GM18861 (cell line): ENCODE measurements around the gene EMILIN1.

Source experiments
- ATAC-seq: cut with Tn5 transposase; IDR thresholded peaks from one replicate; pipeline ENCODE4 v1.9.1; 2021; ENCODE audit not compliant: unreplicated experiment

EMILIN1 gene

DNA sequence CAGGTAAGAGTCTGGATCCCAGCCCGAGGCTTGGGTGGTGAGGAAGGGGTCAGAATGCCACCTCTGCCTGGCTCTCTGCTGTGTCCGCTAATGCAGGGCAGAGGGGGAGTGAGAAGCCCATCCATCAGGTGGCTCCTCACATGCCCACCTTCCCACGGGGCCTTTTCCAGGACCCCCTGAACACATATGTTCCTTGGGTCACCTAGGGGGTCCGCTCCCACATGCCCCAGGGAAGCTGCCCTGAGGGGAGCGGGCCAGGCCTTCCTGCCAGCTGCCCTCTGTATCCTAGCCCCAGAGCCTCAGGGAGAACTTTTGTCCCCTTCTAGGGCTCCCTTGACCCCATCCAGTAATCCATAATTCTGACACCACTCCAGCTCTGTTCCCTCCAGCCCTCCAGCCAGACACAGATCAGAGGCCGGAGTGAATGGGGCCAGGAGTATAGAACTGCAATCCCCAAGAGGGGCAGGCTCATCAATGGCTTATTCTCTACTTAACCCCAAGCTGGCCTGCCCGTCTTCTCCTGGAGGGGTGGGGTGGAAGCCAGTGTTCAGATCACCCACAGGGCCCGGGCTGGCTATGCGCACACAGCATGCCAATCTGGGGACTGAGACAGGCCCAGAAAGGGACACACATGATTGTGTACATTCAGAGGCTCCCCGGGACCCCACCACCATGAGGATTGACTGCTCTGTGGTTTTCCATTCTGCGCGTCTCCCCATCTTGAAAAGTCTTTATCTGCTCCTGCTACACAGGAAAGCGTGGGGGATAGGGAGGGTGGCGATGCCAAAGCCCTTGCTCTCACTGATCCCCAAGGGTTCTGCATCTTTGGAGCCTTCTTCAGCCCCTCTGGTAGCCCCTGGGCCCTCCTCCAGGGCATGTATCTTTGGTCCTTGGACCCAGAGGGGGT, 1.1 kb downstream of the EMILIN1 start:
- ATAC-seq, result no peak

DNA sequence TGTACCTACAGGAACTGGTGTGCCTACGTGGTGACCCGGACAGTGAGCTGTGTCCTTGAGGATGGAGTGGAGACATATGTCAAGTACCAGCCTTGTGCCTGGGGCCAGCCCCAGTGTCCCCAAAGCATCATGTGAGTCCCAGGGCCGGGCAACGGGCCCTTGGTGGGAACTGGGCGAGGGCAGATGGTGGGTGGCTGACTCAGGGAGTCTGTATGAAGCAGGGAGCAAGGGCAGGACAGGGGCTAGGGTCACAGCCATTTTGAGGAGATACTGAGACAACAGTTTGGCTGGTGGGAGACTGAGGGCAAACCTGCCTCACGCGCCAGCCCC, 1.7 kb downstream of the EMILIN1 start:
- ATAC-seq, result no peak

GRCh38 chr2:27080603-27080936, 2.2 kb downstream of the EMILIN1 start:
- ATAC-seq, result no peak

DNA sequence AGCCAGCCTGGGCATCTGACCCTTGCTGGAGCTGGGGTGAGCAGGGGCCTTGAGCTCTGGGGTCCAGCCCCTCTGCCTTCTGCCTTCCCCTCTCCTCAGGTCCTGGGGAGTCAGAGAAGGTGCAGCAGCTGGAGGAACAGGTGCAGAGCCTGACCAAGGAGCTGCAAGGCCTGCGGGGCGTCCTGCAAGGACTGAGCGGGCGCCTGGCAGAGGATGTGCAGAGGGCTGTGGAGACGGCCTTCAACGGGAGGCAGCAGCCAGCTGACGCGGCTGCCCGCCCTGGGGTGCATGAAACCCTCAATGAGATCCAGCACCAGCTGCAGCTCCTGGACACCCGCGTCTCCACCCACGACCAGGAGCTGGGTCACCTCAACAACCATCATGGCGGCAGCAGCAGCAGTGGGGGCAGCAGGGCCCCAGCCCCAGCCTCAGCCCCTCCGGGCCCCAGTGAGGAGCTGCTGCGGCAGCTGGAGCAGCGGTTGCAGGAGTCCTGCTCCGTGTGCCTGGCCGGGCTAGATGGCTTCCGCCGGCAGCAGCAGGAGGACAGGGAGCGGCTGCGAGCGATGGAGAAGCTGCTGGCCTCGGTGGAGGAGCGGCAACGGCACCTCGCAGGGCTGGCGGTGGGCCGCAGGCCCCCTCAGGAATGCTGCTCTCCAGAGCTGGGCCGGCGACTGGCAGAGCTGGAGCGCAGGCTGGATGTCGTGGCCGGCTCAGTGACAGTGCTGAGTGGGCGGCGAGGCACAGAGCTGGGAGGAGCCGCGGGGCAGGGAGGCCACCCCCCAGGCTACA, 3.8 kb downstream of the EMILIN1 start:
- no peak for ATAC-seq

GRCh38 chr2:27082773-27083409, 4.5 kb downstream of the EMILIN1 start:
- ATAC-seq, result no peak

DNA sequence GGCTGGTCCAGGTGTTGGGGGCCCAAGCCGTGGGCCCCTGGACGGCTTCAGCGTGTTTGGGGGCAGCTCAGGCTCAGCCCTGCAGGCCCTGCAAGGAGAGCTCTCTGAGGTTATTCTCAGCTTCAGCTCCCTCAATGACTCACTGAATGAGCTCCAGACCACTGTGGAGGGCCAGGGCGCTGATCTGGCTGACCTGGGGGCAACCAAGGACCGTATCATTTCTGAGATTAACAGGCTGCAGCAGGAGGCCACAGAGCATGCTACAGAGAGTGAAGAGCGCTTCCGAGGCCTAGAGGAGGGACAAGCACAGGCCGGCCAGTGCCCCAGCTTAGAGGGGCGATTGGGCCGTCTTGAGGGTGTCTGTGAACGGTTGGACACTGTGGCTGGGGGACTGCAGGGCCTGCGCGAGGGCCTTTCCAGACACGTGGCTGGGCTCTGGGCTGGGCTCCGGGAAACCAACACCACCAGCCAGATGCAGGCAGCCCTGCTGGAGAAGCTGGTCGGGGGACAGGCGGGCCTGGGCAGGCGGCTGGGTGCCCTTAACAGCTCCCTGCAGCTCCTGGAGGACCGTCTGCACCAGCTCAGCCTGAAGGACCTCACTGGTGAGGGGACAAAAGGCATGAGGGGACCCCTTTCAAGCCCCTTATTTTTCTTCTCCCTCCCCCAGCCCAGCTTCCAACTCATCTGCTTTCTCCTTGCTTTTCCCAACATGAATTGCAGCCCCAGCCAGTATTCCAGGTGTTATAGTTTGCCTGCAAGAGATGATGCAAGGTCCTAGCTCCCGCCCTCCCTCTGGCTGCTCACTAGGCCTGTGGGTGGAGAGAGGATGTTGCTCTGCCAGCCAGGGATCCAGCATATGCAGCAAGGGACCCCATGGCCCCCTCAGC, 5.2 kb downstream of the EMILIN1 start:
- no peak for ATAC-seq

- ATAC-seq, result no peak
These were observed 6.1 kb downstream of the EMILIN1 start for GRCh38 chr2:27084297-27085061.

GRCh38 chr2:27085062-27085672, 6.8 kb downstream of the EMILIN1 start:
- ATAC-seq, result no peak

- ATAC-seq, result peak; percentile 4
These were observed 7.3 kb downstream of the EMILIN1 start for GRCh38 chr2:27085673-27086089.

DNA sequence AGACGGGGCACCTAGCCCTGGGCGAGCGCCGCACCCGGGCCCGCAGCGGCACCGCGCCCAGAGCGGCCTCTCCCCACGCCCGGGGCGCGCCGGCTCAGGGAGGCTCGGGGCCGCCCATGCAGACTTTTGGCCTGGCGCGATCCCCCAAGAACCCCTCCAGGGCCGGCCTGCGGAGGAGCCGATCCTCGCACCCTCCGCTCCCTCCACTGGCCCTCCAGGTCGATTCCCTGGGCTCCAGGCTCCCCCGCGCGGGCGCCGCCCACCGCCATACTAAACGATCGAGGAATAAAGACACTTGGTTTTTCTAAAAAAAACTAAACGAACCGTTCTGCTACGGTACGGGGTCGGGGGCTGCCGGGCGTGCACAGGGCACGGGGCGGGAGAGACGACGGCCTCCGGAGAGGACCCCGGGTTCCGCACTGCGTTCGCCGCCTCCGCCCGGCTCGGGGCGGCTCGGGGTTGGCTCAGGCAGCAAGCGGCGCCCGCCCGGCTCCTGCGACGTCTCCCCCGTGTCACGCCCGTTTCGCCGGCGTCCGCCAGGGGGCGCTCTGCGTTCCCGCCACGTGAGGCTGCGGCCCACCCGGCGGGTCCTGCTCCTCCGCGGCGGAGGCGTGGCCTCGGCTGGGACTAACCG, 7.8 kb downstream of the EMILIN1 start:
- peak; percentile 71 for ATAC-seq

GRCh38 chr2:27086724-27087593, 8.5 kb downstream of the EMILIN1 start, which contains the start of gene KHK:
TSS of gene KHK (plus strand) at chr2:27086772. CDS start at chr2:27087260, 488 bp downstream.
- peak; percentile 11 for ATAC-seq

DNA sequence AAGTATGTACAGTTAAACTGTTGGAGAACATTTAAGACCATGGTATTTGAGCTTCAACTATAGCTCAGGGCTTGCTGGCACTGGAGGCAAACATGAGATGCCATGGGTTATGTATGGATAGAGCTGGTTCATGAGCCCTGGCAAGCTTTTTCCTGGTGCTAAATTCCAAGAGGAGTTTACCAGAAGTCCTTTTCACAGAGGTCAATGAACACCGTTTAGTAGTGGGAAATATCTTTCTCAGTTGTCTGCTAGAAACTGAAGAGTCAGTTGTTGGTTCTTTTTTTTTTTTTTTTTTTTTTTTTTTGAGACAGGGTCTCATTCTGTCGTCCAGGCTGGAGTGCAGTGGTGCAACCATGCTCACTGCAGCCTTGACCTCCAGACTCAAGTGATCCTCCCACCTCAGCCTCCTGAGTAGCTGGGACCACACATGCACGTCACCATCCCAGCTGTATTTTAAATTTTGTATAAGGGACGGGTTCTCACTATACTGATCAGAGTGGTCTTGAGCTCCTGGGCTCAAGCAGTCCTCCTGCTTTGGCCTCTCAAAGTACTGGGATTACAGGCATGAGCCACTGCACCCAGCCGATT, 9.5 kb downstream of the EMILIN1 start:
- ATAC-seq, result no peak

DNA sequence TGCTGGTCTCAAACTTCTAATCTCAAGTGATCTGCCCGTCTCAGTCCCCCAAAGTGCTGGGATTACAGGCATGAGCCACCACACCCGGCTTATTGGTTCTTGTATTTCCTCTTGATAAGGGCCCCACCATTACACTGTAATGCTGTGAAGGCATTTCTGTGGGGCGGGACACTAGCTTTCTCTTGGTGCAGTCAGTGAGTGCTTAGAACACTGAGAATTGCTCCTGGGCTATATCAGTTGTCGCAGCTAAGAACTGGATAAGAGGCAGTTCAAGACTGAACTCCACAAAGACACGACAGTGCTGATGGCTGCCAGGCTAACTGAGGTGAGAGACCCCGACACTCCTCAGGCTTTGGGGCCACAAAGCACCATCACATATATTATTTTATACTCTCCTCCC, 10.2 kb downstream of the EMILIN1 start:
- ATAC-seq, result no peak

DNA sequence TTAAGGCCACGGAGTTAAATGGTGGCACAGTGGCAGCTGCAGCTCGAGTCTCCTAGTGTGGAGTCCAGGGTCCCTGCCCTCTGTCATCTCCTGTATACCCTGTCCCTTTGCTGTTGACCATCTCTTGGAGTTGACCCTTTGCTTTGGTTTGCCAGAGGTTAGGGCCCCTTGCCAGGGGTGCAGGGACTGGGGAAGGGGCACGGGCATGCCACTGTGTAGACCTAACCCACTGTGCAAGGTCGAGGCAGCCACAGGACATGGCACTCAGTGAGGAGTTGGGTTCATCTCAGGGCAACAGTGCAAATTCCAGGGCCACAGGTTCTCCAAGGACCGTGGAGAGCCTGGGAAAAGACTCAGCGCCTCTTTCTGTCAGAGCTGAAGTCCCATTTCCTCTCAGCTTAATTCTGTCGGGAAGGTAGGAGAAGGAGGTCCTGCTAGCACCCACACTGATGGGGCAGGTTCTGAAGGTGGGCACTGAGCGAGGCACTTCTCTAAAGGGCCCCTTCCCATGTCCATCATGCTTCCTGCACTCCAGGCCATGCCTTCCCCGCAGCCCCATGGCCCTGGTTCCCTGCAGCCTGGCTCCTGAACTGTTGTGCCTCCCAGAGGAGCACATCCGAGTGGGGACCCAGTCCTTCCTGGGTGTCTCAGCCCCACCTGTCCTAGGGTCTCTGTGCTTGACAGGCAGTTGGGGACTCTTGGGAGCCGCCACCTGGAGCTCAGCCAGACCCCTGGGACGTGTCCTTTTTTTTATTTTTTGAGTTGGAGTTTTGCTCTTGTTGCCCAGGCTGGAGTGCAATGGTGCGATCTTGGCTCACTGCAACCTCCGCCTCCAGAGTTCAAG, 10.9 kb downstream of the EMILIN1 start:
- ATAC-seq, result no peak

- ATAC-seq, result no peak
These were observed 13.6 kb downstream of the EMILIN1 start for GRCh38 chr2:27091746-27092695.
